DOHH2 (cell line): ENCODE results near the gene SPOCK1.

Source experiments
- H3F3A ChIP-seq: fragments of 200-600 bp; sonication (generic), shearing (Covaris generic); 2 replicates; pipeline ENCODE4 v1.6.0; 2016; ENCODE audit warnings: antibody characterized with exemption, mild to moderate bottlenecking; ENCODE audit not compliant: control insufficient read depth, insufficient read depth
- H3K27ac ChIP-seq: fragments of 200-600 bp; sonication (generic); 2 replicates; pipeline ENCODE4 v1.5.1; 2014; ENCODE audit warnings: low read depth, mild to moderate bottlenecking, low read length, moderate library complexity
- H3K27me3 ChIP-seq: fragments of 200-600 bp; sonication (generic); 2 replicates; pipeline ENCODE4 v1.6.1; 2014; ENCODE audit warnings: mild to moderate bottlenecking, low read length, mixed read lengths; ENCODE audit not compliant: control insufficient read depth
- H3K36me3 ChIP-seq: fragments of 200-600 bp; sonication (generic); 2 replicates; pipeline ENCODE4 v1.6.1; 2014; ENCODE audit warnings: mild to moderate bottlenecking, low read length, moderate library complexity, mixed read lengths; ENCODE audit not compliant: control insufficient read depth
- H3K4me1 ChIP-seq: fragments of 200-600 bp; sonication (generic); 2 replicates; pipeline ENCODE4 v1.6.1; 2014; ENCODE audit warnings: mild to moderate bottlenecking, low read length, mixed read lengths; ENCODE audit not compliant: control insufficient read depth
- H3K4me2 ChIP-seq: fragments of 200-600 bp; sonication (generic); 2 replicates; pipeline ENCODE4 v1.6.0; 2014; ENCODE audit warnings: mild to moderate bottlenecking, low read length, moderate library complexity
- H3K4me3 ChIP-seq: fragments of 200-600 bp; sonication (generic); 2 replicates; pipeline ENCODE4 v1.5.1; 2014; ENCODE audit warnings: mild to moderate bottlenecking, low read length, mixed read lengths
- H3K79me2 ChIP-seq: fragments of 200-600 bp; sonication (generic); 2 replicates; pipeline ENCODE4 v1.6.1; 2014; ENCODE audit warnings: mild to moderate bottlenecking, low read length, mixed read lengths; ENCODE audit not compliant: control insufficient read depth
- H3K9me2 ChIP-seq: fragments of 200-600 bp; sonication (generic); replicated peaks from 2 replicates; pipeline ENCODE4 v1.6.1; 2014; ENCODE audit warnings: mild to moderate bottlenecking, low read length, mixed read lengths; ENCODE audit not compliant: control insufficient read depth
- H3K9me3 ChIP-seq: fragments of 200-600 bp; sonication (generic); 2 replicates; pipeline ENCODE4 v1.6.1; 2014; ENCODE audit warnings: antibody characterized with exemption, low read length, mixed read lengths; ENCODE audit not compliant: control insufficient read depth, insufficient read depth
- H4K20me1 ChIP-seq: fragments of 200-600 bp; sonication (generic); 2 replicates; pipeline ENCODE4 v1.6.0; 2014; ENCODE audit warnings: low read depth, mild to moderate bottlenecking, antibody characterized with exemption, low read length, moderate library complexity; ENCODE audit not compliant: control insufficient read depth, insufficient read depth
- CTCF ChIP-seq: fragments of 200-600 bp; sonication (generic); IDR thresholded peaks from one replicate; pipeline ENCODE4 v1.5.1; 2014; ENCODE audit warnings: antibody characterized with exemption, mild to moderate bottlenecking, low read depth, low read length; ENCODE audit not compliant: poor library complexity, severe bottlenecking
- EZH2phosphoT487 ChIP-seq: fragments of 200-600 bp; sonication (generic); IDR thresholded peaks from 2 replicates; pipeline ENCODE4 v1.6.1; 2017; ENCODE audit warnings: borderline replicate concordance, mild to moderate bottlenecking, antibody characterized with exemption, low read length, moderate library complexity, mixed read lengths

Gene SPOCK1

DNA sequence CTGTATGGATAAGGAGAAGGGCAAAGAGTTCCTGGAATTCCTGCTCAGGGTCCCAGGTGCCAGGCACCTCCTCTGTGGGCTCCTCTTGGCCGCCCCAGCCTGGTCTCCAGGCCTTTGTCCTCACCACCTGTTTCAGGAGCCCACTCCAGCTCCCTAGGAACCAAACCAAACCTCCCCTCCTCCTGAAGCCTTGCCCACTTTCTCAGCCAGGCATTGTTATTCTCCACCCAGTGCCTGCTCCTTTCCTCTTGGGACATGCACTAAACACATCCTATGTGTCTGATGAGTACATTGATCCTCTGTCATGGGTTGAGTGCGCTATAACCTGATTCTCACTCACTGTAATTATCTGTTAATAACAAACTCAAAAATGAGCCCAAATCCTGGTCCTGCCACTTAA, 189.8 kb downstream of the SPOCK1 start:
- Histone ChIP-seq H3K4me3 (no peak overlapping the region), H3K4me1 (no peaks in the 10 kb centered on the region), H3K27me3 (peaks cover 4% of the 10 kb centered on the region; the same call in 1 of the 2 replicates), H3K27ac (no peak overlapping the region), H4K20me1 (no peaks in the 10 kb centered on the region), H3K9me3 (no peaks in the 10 kb centered on the region), H3K9me2 (no peaks in the 10 kb centered on the region), H3K4me2 (no peak overlapping the region), H3K79me2 (no peaks in the 10 kb centered on the region), H3K36me3 (no peaks in the 10 kb centered on the region), H3F3A (no peaks in the 10 kb centered on the region)
- TF ChIP-seq EZH2phosphoT487 (no peak), CTCF (no peak)

DNA sequence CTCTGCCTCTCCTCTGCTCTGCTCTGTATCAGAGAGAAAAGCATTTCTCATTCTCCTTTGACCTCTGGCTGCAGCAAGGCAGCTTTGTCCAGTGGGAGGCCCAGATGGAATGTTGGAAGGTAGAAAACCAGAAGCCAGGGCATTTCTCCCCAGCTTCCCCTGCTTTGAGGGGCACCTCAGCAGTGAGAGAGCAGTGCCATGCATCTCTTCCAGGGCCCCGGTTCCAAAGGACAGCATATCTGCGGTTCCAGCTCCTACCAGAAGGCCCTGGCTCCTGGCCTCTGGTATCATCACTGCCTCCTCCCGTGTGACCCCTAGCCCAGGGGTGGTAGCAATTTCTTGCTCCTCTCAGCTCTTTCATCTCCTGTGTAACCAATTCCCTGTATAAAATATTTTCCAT, 190.8 kb downstream of the SPOCK1 start:
- no peak overlapping the region for H3K4me3 ChIP-seq
- no peaks in the 10 kb centered on the region for H3K36me3 ChIP-seq
- no peak overlapping the region for H3K4me2 ChIP-seq
- 0 out of 2 replicates have a peak, but pooled peaks cover 5% of the 10 kb centered on the region for H3K27me3 ChIP-seq
- H4K20me1 ChIP-seq = no peaks in the 10 kb centered on the region
- H3F3A ChIP-seq = no peaks in the 10 kb centered on the region
- H3K4me1 ChIP-seq = no peaks in the 10 kb centered on the region
- H3K27ac ChIP-seq = no peak overlapping the region
- no peaks in the 10 kb centered on the region for H3K79me2 ChIP-seq
- no peaks in the 10 kb centered on the region for H3K9me3 ChIP-seq
- no peak for TF ChIP-seq EZH2phosphoT487
- no peaks in the 10 kb centered on the region for H3K9me2 ChIP-seq

DNA sequence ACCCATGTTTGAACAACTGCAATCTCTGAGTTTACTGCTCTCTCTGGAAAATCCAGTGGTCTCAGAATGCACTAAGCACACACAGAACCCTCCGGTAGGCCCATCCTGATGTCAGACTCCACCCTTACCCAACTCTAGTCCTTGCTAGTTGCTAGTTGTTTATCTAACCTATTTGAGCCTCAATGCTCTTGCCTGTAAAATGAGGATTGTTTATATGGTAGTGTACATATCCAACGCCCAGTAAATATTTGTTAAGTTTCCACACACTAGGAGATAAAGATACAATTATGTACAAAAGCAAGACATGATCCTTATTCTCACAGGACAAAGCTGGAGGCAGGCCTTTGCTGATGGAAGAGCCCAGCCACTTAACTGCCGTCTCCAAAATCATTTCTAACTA, 192.2 kb downstream of the SPOCK1 start:
- Histone ChIP-seq H3K27ac (no peak overlapping the region), H3K9me2 (no peaks in the 10 kb centered on the region), H3K4me1 (no peaks in the 10 kb centered on the region), H3K79me2 (no peaks in the 10 kb centered on the region), H3K36me3 (no peaks in the 10 kb centered on the region), H3K9me3 (no peaks in the 10 kb centered on the region), H3K27me3 (0 out of 2 replicates have a peak, but pooled peaks cover 5% of the 10 kb centered on the region), H3K4me2 (no peak overlapping the region), H4K20me1 (no peaks in the 10 kb centered on the region), H3F3A (no peaks in the 10 kb centered on the region), H3K4me3 (no peak overlapping the region)
- TF ChIP-seq EZH2phosphoT487 = no peak
- TF ChIP-seq CTCF = no peak

GRCh38 chr5:137305971-137306602, 193.0 kb downstream of the SPOCK1 start:
- Histone ChIP-seq H3K79me2 (no peaks in the 10 kb centered on the region), H3K36me3 (no peaks in the 10 kb centered on the region), H4K20me1 (no peaks in the 10 kb centered on the region), H3K9me3 (no peaks in the 10 kb centered on the region), H3K27ac (no peak overlapping the region), H3K4me3 (no peak overlapping the region), H3K9me2 (no peaks in the 10 kb centered on the region), H3F3A (no peaks in the 10 kb centered on the region), H3K27me3 (0 out of 2 replicates have a peak, but pooled peaks cover 5% of the 10 kb centered on the region), H3K4me1 (no peaks in the 10 kb centered on the region), H3K4me2 (no peak overlapping the region)
- TF ChIP-seq CTCF (no peak), EZH2phosphoT487 (no peak)
